Daoy (cell line): ENCODE data around the gene TBC1D8. TPM values are rescaled to one million over a fixed set of nuclear protein-coding genes. Genes with fewer than 3 reads are reported as not detected.
"Not testable (repeated sequence)": the region's sequence is repeated elsewhere in the genome, so short reads cannot be mapped to it uniquely, and the experiment has no call there.

Experiments
- DNase-seq: peaks from one replicate; pipeline ENCODE4 v3.0.0-alpha.2; 2015; ENCODE audit warnings: low read depth
- total RNA-seq: library from RNA; depleted of rRNA; stranded (reverse); fragments of >200 nt; shearing (Covaris generic); gene quantifications from 2 replicates; pipeline ENCODE4 v1.2.3, GENCODE V29; 2014

Gene TBC1D8
- total RNA-seq, 1 experiment from 2014 or later = 4.4 TPM

DNA sequence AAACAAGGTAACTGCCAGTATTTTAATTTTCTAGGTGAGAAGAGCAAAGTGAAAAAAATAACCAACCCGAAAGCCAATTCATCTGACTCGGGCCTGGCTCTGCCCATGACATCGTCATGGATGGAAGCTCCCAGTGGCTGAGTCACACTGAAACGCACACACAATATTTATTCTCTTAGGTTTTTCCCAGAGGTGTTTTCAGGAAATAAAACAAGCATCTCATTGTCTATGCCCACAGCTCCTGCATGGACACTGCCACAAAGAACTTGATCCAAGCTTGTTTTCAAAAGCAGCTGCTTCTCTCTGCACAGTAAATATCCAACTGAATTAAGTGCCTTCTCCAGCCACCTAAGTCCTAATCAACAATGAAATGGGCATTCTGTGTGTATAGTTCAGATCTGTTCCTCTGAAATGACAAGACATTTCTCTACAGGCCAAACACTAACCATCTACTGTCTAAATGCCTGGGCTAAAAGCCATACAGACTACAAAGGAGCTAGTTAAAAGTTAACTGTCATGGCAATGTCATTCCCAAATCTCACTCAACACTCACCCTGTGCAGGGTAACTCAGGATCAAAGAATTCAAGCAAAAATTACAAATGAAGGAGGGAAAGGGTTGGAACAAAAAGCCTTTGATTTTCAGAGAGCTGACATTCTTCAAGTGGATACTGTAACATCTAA is 86.2 kb downstream of the TBC1D8 start:
- peak; percentile 73 for DNase-seq

DNA sequence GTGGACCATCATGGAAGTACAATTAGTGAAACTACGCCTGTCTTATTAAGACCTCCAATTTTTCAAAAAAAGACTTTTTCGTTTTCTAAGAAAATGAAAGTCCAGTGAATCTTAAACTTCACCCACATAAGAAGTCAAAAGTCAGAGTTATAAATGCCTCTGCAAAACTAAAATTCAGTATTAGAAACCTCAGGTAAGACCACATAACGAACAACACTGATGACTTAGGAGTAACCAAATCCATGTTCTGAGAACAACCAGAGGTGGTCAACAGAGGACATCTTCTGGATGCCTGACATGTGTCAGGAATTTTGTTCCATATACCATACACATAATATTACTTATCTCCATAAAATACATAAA is 86.7 kb downstream of the TBC1D8 start:
- DNase-seq = no peak

DNA sequence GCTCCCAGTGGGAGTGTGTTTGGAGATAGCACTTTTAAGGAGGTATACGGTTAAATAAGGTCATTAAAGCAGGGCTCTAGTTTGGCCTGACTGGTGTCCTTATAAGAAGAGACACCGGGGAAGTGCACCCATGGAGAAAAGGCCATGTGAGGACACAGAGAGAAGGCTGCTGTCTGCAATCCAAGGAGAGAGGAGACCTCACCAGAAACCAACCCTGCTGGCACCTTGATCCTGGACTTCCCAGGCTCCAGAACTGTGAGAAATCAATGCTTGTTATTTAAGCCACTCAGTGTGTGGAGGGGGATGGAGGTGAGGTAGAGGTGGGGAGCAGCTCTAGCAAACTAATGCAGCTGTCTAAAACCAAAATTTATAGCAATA is 87.1 kb downstream of the TBC1D8 start:
- DNase-seq = no peak

DNA sequence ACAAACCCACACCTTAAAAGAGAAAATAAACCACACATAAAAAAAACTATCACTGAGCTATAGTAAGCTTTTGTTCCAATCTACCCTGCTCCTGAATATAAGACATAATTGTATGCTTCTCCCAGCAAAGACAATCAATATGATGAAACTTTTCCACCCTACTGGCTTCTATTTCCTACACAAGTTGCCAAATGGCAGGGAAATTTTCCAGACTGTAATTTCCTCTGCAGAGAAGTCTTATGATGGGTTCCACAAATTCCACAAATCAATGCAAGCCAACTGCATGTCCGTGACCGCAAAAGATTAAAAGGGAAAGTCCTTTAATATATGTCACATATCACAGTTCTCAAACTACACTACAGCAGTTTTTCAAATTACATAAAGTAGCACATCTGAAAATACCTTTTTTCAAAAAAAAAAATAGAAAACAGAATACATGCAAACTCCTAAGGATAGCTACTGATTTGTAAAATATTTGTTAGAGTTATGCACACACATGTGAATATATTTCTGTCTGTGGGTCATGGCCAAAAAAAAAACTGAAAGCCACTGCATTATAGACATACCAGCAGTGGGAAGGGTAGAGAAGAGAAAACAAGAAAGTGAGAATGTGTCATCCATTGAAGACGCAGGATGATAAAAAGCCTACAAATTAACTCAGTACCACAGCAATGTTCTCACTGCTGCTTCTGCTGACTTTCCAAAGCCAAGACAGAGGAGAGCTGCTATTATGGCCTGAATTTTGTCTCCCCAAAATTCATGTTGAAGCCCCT is 87.6 kb downstream of the TBC1D8 start:
- peak; percentile 39 for DNase-seq

DNA sequence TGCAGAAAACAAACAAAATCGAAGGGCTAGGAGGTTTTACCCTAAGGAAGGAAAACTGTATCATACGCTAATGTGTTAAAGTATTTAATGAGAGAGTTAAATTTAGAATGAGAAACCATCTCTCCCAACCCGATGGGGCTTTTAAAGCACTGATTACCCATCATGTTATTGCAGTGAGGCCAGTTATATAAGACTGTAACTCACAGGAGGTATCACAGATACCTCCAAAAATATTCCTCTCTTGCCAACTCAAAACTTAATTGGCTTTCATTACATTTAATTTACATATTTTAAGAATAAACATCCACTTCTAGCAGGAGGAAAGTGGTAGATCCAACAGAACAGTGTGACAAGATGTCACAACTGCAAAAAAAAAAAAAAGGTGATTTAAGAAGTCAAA is 92.8 kb downstream of the TBC1D8 start:
- DNase-seq = no peak

DNA sequence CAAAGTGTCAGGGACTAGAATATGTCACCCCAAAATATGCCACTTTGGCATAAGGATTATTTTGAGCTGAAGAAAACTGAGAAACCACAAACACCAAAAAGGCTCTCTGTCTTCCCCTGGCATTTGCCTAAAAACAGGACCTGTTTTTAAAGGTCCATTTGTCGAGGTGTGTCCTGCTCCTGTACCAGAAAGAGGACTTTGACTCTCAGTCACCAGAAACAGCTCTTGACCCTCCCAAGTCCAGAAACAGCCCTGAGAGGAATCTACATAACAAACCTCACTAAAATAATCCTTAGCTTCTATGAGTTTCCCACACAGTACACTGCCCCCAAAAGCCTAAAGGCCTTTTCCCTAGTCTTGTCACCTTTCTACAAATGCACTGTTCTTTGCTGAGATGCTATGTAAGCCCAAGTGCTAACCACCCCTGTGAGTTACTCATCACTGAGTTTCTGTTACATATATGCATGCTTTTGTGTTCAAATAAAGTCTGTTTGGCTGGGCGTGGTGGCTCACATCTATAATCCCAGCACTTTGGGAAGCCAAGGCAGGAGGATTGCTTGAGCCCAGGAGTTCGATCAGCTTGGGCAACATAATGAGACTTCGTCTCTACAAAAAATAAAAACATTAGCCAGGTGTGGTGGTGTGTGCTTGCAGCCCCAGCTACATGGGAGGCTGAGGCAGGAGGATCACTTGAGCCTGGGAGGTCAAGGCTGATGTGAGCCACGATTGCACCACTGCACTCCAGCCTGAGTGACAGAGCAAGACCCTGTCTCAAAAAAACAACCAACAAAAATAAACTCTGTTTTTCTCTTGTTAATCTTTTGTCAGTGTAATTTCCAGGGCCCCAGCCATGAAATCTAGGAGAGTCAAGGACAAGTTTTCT is 93.9 kb downstream of the TBC1D8 start:
- DNase-seq = no peak

DNA sequence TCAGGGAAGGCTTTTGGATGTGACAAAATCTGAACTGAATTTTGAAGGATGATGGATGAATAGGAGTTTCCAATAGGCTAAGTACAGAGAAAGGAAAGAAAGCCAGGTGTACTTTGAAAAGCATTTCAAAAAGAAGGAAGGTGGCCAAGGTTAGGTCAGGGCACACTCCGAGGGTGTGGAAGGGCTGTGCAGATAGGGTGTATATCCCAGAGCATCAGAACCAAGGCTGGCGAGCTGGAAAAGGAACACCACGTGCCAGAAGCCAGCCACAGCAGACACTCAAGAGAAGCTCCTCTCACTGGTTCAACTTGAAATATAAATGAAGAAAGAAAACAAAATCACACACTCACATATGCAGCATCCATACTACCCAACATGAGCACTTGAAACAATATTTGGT is 98.1 kb downstream of the TBC1D8 start:
- DNase-seq = no peak

DNA sequence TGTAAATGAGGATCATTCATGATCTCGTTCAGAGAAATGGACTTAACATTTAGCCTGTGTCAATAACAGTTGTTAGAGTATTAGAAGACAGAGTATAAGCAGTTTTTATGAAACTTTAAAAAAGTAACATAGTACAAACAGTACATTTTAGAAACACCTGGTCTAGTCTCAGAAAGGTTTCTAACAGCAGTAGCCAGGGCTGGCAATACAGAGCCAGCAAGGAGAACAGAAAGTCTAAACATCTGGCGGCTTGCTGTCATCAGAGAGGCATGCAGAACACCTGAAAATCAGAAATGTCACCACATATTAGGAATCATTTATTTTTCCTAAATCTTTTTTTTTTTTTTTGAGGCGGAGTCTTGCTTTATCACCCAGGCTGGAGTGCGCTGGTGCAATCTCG is 99.0 kb downstream of the TBC1D8 start:
- no peak for DNase-seq

DNA sequence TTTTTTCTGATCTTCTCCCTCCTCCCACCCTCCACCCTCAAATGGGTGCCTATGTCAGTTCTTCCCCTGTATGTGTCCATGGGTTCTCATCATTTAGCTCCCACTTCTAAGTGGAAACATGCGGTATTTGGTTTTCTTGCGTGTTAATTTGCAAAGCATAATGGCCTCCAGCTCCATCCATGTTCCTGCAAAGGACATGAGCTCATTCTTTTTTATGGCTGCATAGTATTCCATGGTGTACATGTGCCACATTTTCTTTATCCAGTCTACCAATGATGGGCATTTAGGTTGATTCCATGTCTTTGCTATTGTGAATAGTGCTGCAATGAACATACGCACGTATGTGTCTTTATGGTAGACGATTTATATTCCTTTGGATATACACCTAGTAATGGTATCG is 100.3 kb downstream of the TBC1D8 start:
- DNase-seq = not testable (repeated sequence)

DNA sequence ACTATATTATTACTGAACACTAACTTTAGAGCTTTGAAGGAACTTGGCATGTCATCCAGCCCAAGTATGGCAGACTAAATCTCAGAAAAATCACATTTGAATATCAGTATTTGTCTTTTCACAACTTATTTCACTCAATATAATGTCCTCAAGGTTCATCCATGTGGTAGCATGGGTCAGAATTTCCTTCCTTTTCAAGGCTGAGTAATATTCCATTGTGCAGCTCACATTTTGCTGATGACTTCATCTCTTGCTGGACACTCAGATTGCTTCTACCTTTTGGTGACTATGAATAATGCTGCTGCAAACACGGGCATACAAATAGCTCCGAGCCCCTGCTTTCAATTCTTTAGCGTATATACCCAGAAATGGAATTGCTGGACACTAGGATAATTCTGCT is 102.4 kb downstream of the TBC1D8 start:
- DNase-seq = no peak

DNA sequence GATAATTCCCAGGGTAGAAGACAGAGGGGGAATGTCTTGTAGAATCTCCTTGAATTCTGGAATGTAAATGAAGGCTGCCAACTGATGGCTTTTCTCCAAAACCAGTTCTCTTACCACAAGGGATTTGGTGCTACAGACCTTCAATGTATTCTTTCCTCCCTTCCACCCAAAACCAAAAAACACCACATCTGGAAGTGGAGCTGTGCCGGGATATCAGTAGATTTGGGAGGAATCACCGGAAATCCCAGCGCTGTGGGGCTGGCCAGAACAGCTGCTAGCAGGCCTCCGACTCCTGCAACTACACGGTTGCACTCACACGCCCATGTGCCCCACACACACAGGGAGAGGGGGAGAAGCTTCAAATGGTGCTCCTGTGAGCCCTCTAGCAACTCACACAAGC is 103.4 kb downstream of the TBC1D8 start:
- no peak for DNase-seq

DNA sequence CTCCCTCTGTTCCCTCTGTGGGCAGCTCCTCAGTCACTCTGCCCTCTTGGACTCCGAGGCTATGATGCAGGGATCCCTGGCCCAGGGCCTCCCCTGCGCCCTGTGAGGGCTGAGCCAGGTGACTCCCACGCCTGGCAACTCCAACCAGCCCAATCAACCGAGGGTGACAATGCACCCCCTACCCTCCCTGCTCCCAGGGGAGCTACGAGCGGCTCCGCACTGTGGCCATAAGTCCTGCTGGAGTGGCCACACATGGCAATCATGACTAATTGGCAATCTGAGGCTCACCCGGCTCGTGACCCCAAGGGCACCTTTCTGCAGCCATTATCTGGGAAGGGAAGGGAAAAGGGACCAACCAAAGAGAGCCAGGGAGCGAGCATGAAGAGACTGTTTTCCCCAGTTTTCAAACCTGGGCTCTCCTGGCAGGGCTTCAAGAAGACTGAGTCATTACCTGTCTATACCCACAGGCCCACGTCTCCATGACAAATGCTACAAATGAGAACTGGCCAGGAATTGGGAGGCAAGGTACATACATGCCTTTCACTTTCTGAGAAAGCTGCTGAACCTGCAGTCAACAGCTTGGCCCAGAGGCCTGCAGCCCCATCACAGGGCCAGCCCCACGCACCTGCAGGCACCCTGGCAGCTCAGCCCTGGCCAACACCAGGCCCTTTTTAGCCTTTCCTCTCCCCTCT is 104.0 kb downstream of the TBC1D8 start:
- peak; percentile 81 for DNase-seq

DNA sequence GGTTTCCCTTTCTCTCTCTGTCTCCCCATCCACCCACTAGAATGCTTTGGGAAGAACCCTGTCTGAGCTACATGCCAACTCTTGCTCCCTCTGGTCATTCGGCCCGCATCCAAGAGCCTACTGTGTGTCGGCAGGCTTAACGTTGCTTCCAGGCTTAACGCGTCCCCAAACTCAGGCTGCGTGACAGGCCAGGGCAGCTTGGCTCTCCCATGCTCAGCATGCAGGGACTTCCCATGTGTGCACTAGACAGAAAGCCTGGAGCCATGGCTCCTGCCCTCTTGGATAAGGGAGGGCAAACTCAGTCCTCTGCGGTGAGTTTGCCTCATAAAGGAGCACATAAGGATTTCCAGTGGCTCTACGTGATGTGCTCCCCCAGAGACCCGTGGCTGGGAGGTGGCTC is 105.9 kb downstream of the TBC1D8 start:
- no peak for DNase-seq

DNA sequence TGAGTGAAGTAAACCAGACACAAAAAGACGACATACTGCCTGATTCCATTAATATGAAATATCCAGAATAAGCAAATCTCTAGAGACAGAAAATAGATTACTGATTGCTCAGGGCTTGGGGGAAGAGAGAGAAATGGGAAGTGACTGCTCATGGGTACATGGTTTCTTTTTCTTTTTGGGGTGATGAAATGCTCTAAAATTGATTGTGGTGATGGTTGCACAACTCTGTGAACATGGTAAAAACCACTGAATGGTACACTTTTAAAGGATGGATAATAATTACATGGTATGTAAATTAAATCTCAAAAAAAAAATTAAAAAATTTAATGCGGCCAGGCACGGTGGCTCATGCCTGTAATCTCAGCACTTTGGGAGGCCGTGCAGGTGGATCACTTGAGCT is 109.8 kb downstream of the TBC1D8 start:
- DNase-seq = no peak

DNA sequence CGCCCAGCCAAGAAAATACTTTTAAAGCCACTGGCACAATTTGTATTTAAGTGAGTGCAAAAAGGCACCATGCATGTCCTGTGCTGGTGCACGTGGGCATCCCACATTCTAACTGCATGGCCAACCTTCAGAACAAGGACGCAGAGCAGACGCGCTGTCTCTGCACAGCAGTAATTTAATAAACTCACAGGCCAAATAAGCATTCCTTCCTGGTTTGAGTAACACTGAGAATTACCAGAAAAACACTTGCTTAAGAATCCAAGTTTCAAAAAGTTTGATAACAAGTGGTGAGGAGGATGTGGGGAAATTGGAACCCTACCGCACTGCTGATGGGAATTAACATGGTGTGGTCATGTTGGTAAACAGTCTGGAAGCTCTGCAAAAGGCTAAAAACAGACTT is 110.4 kb downstream of the TBC1D8 start:
- no peak for DNase-seq

DNA sequence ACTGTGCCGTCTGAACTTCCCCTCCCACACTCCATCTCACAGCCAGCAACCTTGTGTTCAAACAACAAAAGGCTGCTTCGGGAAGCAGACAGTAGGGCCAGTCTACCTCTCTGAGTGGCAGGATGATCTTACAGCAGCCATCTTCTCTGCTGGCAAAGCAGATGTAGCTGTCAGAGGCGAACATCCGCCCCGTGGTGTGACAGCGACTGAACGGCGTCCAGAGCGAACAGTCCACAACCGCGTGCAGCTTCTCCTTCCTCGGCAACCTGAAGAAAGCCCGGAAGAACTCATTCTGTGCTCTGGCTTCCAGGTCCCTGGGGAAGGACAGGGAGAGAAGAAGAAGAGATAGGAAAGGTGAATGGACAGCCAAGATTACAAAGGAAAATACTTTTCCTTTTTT is 111.1 kb downstream of the TBC1D8 start:
- DNase-seq = no peak

DNA sequence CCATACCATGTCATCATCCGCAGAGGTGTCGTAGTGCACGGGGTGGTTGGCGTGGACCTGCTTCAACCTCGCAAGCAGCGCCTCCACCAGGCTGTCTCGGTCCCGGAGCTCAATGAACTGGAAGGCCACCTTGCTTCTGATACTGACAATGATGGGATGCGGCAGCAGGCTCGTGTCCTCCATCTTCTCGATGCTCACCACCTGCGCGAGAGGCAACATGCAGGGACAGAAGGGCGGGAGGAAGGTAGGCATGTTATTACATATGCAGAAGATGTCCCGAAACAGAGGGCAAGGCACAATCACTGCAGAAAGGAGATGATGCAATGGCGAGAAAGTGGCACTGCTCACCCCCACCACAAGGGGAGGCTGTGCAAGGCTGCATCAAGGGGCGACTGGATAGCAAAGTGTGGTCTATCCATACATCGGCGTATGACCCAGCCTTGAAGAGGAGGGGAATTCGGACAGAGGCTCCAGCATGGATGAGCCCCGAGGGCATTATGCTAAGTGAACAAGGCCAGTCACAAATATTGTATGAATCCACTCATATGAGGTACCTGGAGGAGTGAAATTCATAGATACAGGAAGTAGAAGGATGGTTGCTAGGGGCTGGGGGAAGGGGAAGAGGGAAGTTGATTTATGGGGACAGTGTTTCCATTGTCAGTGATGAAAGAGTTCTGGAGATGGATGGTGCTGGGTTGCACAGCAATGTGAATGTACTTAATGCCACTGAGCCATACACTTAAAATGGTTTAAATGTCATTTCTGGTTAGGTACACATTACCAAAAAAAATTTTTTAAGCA is 112.5 kb downstream of the TBC1D8 start:
- DNase-seq = peak; percentile 19

DNA sequence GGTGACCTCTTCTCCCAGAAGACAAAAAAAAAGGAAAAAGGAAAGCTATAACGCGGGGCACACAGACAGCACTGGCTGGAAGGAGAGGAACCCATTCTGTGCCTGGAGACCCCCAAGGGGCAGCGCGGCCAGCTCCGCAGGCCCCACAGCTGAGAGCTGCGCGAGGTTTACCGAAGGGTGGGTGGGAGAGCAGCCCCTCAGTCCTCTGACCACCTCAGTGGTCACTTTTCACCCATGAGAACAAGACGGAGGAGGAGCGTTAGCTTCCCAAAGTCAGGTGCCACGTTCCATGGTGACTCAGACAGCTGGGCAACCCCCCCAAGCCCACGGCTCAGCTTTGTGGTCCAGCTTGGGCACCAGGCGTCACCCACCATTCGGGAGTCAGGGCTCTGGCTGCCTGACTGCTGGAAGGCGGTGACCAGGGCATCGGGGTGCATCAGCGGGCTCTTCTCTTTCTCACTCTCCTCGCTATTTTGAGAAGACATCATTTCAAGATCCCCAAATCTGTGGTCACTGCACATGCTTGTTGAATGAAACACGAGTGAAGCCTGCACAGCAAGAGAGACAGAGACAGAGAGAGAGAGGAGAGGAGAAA is 113.9 kb downstream of the TBC1D8 start:
- no peak for DNase-seq

DNA sequence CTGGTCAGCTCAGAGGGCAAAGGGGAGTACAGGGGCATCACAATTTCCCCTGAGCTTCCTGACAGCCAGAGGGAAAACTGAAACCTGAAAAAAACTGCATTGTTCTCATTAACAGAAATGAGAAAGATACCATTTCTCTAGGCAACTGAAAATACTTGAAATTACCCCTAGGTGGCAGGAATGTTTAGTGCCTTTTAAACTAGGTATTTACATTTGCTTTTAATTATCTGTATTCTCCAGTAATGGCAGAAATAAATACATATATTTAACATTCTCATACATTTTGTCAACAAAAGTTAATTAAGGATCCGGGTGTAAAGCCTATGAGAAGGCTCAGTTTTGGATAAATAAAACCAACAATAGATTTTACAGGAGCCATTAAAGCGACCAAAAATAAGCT is 114.6 kb downstream of the TBC1D8 start:
- DNase-seq = no peak

DNA sequence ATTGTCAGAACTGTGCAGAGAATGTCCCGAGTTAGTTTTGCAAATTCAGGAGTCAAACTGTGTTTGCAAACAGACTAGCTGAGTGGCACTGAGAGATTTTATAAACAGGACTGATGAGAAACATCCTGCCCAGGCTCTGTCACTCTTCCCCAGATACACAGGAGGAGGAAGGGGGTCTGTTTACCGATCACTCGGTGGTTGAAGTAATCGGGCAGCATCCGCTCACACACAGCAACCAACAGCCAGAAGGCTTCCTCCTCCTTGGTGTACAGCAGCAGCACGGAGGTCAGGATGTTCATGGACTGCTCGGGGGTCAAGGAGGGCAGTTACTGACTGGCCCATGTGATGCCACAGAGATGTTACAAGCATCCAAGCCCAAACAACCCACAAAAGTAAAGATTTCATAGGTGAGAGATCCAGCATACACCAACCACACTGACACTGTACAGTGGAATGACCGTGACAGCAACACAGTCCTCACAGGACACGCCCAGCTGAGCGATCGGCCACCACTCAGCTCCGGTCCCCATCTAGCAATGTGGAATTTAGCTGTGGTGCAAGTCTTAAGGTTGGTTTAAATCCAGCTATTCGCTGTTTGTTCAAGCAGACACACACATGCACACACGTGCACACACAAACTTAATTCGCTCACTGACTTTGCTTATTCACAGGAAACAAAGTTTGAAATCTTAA is 119.0 kb downstream of the TBC1D8 start:
- no peak for DNase-seq
